Stimulated activated CD4-positive, alpha-beta T cell treated with anti-CD3 and anti-CD28 coated beads, Interleukin-15, amount 100 ng/mL, for 24 hours (primary cell): ENCODE results near the gene NAP1L4.
"Not testable (repeated sequence)": the region's sequence is repeated elsewhere in the genome, so short reads cannot be mapped to it uniquely, and the experiment has no call there.

Experiments used
- DNase-seq: peaks from one replicate; pipeline ENCODE4 v3.0.0-alpha.2; 2020

Gene NAP1L4

DNA sequence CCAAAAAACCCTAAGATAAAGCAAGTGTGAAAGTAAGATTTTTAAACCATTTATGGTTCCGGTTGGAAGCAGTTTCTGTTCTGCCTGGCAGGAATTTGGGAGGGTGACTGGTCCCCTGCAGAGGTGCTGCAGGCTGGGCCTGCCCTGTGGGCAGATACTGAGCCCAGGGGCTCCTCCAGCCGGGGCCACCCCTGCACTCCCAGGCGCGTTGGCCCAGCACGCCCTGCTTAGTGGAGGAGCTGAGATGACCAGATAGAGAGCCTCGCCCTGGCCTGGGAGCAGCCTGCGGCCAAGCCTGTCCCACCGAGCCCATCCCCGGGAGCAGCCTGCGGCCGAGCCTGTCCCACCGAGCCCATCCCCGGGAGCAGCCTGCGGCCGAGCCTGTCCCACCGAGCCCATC is 70.9 kb downstream of the NAP1L4 start:
- no peak for DNase-seq

DNA sequence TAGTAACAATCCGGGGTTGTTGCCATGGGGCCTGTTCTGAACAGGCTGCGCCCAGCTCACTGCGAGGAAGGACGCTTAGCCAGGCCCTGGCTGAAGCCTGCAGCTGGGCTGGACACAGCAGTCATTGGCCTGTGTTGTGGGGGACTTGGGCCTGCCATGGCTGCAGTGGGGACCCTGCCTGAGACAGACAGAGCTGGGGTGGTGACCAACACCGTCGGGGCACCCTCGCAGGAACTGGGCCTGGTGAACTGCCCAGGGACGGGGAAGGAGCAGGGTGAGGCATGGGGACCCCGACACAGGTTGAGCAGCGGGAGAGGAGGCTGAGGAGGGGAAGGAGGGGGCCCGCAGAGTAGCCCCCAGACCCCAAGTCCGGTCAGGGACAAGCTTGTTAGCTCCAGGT is 71.8 kb downstream of the NAP1L4 start:
- no peak for DNase-seq

GRCh38 chr11:2919837-2920236 is 72.3 kb downstream of the NAP1L4 start:
- DNase-seq, result no peak

GRCh38 chr11:2919188-2919587 is 72.9 kb downstream of the NAP1L4 start:
- no peak for DNase-seq

DNA sequence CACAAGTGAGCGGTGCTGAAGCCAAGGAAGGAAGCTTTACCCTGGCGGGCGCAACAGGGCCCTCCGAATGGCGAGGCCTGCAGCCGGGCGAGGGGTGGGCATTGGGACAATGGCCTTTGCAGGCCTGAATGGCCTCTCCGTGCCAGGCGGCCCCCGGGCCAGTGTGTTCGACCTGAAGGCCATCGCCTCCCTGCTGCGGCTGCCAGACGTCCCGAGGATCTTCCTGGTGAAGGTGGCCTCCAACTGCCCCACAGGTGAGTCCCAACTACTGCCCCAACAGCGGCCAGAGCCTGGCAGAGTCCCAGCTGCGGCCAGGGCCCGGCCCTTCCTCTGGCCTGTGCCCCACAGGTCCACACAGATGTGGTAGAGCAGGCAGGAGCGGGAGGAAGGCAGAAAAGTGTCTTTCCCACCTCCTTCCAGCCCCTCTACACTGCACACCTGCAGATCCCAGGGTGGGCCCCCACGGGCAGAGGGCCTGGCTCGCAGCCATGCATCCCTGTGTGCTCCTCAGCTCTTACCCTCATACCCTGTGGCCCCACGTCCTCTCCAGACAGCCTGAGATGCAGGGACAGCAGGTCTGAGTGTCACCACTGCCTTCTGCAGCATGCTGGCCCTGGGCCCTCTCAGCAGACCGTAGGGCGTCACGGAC is 74.2 kb downstream of the NAP1L4 start:
- DNase-seq, result no peak

- no peak for DNase-seq
Observed at GRCh38 chr11:2916892-2917645, 75.1 kb downstream of the NAP1L4 start.

GRCh38 chr11:2916114-2916891 is 75.8 kb downstream of the NAP1L4 start:
- DNase-seq, result no peak

DNA sequence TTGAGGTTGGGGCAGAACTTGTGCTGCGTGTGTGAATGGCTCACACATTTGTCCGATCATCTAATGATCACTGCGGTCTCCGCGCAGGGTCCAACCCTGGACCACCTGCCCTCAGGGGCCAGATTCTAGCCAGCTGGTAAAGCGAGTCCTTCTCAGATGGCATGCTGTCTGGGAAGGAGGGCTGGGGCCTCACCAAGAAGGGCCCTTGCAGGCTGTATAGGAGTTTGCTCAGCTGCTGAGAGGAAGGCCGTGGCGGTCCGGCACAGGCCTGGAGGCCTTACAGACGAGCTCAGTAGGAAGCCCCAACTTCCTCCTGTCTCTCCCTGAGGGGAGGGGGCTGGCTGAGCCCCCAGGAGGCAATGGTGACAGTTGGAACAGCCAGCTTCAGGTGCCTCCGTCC is 76.7 kb downstream of the NAP1L4 start:
- DNase-seq, result no peak

DNA sequence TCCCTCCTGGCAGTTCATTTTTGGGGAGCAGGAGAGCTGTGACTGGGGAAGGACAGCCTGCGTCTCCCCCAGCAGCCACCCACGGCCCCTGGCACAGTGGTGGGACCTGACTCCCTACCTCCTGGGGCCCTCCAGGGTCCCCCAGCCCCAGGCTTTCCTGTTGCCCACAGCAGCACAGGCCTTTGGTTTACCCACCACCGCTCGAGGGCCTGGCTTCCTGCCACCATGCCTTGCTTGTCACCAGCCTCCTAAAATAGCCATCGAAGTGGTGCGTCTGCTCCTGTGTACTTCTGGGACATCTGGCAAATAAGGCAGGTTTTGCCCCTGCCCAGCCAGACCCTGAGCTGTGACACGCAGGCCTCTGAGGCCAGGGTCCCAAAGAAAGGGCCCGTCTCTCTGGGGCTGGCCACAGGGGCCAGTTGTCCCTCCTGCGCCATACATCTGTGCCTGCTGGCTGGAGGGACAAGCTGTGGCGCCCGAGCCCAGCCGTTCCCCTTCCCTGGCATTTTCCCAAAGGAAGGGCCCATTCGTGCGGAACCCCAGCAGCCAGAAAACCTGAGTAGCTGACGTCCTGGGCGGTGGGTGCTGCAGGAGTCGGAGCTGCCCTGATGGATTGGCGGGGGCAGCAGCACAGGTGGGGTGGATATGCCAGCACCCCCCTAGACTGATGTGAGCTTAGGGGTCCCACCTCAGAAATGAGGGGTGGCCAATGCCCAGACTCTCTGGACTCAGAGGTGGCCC is 77.5 kb downstream of the NAP1L4 start:
- DNase-seq, result no peak

GRCh38 chr11:2913776-2914175 is 78.4 kb downstream of the NAP1L4 start:
- no peak for DNase-seq

- no peak for DNase-seq
Observed at GRCh38 chr11:2913019-2913431, 79.1 kb downstream of the NAP1L4 start.

DNA sequence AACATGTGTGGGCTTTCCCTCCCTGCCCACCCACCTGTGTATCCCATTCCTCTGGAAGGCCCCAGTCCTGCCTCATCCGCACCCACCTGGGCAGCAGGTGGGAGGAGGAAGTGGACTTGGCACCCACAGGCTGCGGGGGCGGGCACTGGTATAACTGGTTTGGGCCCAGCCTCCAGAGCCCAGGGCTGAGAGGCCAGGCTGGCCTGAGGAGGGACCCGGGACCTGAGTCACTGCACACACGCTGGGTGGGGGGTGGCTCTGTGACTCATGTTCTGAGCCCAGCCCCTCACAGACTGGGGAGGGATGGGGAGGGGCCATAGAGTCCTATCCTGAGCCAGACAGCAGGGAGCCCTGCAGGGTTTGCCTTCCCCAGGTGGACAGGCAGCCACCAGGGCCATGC is 79.6 kb downstream of the NAP1L4 start:
- no peak for DNase-seq

DNA sequence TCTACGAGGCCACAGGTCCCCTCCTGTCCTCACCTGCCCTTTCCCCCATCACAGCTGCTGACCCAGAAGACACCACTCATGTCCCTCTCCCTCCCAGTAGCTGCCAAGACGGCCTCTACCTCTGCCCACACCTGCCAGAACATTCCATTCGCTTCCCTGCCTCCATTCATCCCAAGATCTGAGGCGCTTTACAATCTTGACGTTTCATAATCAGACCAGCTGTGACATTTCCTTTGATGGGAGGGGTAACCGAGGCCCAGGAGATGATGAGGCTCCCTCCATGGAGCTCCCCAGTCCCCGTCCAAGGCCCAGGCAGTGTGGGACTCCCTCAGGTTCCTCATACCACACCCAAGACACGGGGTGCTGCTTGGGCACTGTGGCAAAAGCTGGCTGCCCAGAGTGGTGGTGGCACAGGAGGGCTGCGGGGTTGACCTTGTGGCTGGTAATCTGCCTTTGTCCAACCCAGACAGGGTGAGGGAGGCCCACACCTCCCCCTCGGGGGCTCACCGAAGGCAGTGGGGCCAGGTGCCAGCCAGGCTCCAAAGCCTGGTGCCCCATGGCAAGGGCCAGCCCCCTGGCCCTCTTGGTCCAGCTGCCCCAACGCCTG is 80.2 kb downstream of the NAP1L4 start:
- DNase-seq, result no peak

- DNase-seq, result no peak
Observed at GRCh38 chr11:2911088-2911784, 80.9 kb downstream of the NAP1L4 start.

- DNase-seq, result no peak
Observed at GRCh38 chr11:2910401-2910955, 81.7 kb downstream of the NAP1L4 start.

DNA sequence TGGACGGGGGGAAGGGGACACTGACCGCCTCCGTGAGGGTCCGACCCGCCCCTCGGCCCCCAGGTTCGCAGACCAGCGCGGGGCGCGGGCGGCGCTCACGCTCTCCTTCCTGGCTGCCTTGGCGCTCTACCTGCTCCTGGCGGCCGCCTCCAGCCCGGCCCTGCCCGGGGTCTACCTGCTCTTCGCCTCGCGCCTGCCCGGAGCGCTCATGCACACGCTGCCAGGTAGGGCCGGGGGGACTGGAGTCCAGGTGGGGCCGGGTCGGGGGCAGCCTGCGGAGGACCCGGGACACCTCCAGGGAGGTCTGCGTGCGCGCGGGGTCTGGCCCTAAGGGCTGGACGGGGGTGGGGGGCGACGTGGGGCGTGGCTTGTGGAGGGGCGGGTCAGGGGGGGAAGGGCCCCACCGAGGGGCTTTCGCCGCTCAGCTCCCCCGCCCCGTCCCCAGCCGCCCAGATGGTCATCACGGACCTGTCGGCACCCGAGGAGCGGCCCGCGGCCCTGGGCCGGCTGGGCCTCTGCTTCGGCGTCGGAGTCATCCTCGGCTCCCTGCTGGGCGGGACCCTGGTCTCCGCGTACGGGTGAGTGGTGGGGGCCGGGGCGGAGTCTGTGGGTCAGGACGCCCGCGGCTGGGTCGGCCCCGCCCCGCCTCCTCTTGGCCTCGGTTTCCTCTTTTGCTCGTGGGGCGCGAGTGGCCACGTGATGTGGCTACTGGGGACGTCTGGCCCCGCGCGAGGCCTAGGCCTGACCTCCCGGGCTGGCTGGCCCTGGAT is 82.8 kb downstream of the NAP1L4 start:
- no peak for DNase-seq

- no peak for DNase-seq
Observed at GRCh38 chr11:2908130-2908529, 84.0 kb downstream of the NAP1L4 start.

- DNase-seq, result not testable (repeated sequence)
Observed at GRCh38 chr11:2905299-2905698, 86.8 kb downstream of the NAP1L4 start.

GRCh38 chr11:2904153-2905052 is 87.7 kb downstream of the NAP1L4 start:
- DNase-seq, result no peak

- no peak for DNase-seq
Observed at GRCh38 chr11:2903672-2904011, 88.5 kb downstream of the NAP1L4 start.
